Measurements from ENCODE around the gene TGIF2. TPM values are rescaled to one million over a fixed set of nuclear protein-coding genes. Genes with fewer than 3 reads are reported as not detected.

Gene TGIF2
- total and polyA plus RNA-seq, 2 donors (not counting 1 experiment from before 2014, with no cell fraction given): 24.0 to 45.6 TPM

- H3K9me3 ChIP-seq (ENCODE audit: control extremely low read depth in 1 of 3, control insufficient read depth in 2 of 3, insufficient read depth in 1 of 3, low read length in 2 of 3): no peaks in the 10 kb centered on the region
- H3K4me1 ChIP-seq (ENCODE audit: control insufficient read depth in 2 of 2, insufficient read depth in 2 of 2, low read length in 2 of 2): no peaks in the 10 kb centered on the region
- peaks cover 21% of the 10 kb centered on the region for H4K20me1 ChIP-seq (ENCODE audit: control insufficient read depth, insufficient read depth, low read length, poor library complexity, severe bottlenecking)
- Mint-ChIP-seq H3K4me1 (peaks cover 26% of the 10 kb centered on the region), H3K27me3 (no peaks in the 10 kb centered on the region), H3K9me3 (ENCODE audit: insufficient read depth) (no peaks in the 10 kb centered on the region), H3K27ac (peak overlapping the region; percentile 21), H3K4me3 (no peak overlapping the region)
- TF ChIP-seq EZH2 (IDR thresholded peaks at IDR 0.05; ENCODE audit: borderline replicate concordance, insufficient read depth, low read depth, low read length, poor library complexity, severe bottlenecking) (no peak), CTCF (IDR thresholded peaks at IDR 0.05) (no peak)
- H3K4me3 ChIP-seq (ENCODE audit: control extremely low read depth in 1 of 5, extremely low read depth in 1 of 5, insufficient read depth in 1 of 5, low read depth in 2 of 5, low read length in 4 of 5): no peak overlapping the region
- no peak for ATAC-seq (ENCODE audit: low read depth)
- no peak overlapping the region for H2AFZ ChIP-seq (ENCODE audit: insufficient read depth, low read depth, low read length, poor library complexity, severe bottlenecking)
- no peak overlapping the region for H3K9ac ChIP-seq (ENCODE audit: low read length)
- DNase-seq: peak; percentile 21
- H3K27ac ChIP-seq (ENCODE audit: low read length in 2 of 2): peak overlapping the region in 1 of 2 donors; percentile 55
- ChIA-PET POLR2A (interaction anchor here (0.7 to 1.8 kb wide), 4 partner anchors 13 to 386 kb away, joined by 4 to 9 read pairs (median 6); partner anchors contain the start of genes RAB5IF and TGIF2), CTCF (interaction anchor here (0.6 to 3.2 kb wide), 5 partner anchors 10 to 256 kb away, joined by 3 to 25 read pairs (median 4); partner anchors contain the start of gene RAB5IF)
- H3K4me2 ChIP-seq (replicated peaks; ENCODE audit: low read depth, low read length, poor library complexity, severe bottlenecking): no peak overlapping the region
- H3K27me3 ChIP-seq (replicated peaks in 1 of 4; ENCODE audit: control extremely low read depth in 1 of 4, control insufficient read depth in 3 of 4, insufficient read depth in 4 of 4, low read length in 3 of 4): no peaks in the 10 kb centered on the region
- peaks cover 46% of the 10 kb centered on the region for H3K79me2 ChIP-seq (ENCODE audit: control insufficient read depth, insufficient read depth, low read length)
- intact Hi-C loops (cut with micrococcal nuclease): loop anchor here (2.0 kb wide), 1 partner anchor 17 kb away; the partner anchor contains the start of gene RAB5IF
- WGBS (ENCODE audit: insufficient coverage): 81% methylated on average over 3 of the region's 3 CpGs
- H3K36me3 ChIP-seq (replicated peaks in 1 of 2; ENCODE audit: control extremely low read depth in 1 of 2, control insufficient read depth in 1 of 2, extremely low read depth in 1 of 2, insufficient read depth in 2 of 2, low read length in 1 of 2): peaks cover 10 to 67% of the 10 kb centered on the region in 2 experiments
Observed at GRCh38 chr20:36587388-36588070, 14.1 kb downstream of the TGIF2 start.

- Mint-ChIP-seq H3K27me3 (no peaks in the 10 kb centered on the region), H3K4me1 (peaks cover 56% of the 10 kb centered on the region), H3K27ac (peak overlapping the region; percentile 74), H3K4me3 (no peak overlapping the region), H3K9me3 (ENCODE audit: insufficient read depth) (no peaks in the 10 kb centered on the region)
- H3K27ac ChIP-seq (ENCODE audit: low read length in 2 of 2): peak overlapping the region in 1 of 2 donors; percentile 89
- H4K20me1 ChIP-seq (ENCODE audit: control insufficient read depth, insufficient read depth, low read length, poor library complexity, severe bottlenecking): peaks cover 5% of the 10 kb centered on the region
- TF ChIP-seq CTCF (IDR thresholded peaks at IDR 0.05) (no peak), EZH2 (IDR thresholded peaks at IDR 0.05; ENCODE audit: borderline replicate concordance, insufficient read depth, low read depth, low read length, poor library complexity, severe bottlenecking) (no peak)
- H2AFZ ChIP-seq (ENCODE audit: insufficient read depth, low read depth, low read length, poor library complexity, severe bottlenecking): no peak overlapping the region
- intact Hi-C loops (cut with micrococcal nuclease): no loop called here
- no peak overlapping the region for H3K4me2 ChIP-seq (replicated peaks; ENCODE audit: low read depth, low read length, poor library complexity, severe bottlenecking)
- no peaks in the 10 kb centered on the region for H3K27me3 ChIP-seq (replicated peaks in 1 of 4; ENCODE audit: control extremely low read depth in 1 of 4, control insufficient read depth in 3 of 4, insufficient read depth in 4 of 4, low read length in 3 of 4)
- ChIA-PET CTCF (interaction anchor here (0.7 to 3.2 kb wide), 4 partner anchors 14 to 399 kb away, joined by 4 to 8 read pairs (median 7); partner anchors contain the start of genes RAB5IF and TGIF2), POLR2A (interaction anchor here (0.6 kb wide), 2 partner anchors 124 to 244 kb away, joined by 3 to 6 read pairs; no protein-coding TSS in a partner anchor)
- H3K4me1 ChIP-seq (ENCODE audit: control insufficient read depth in 2 of 2, insufficient read depth in 2 of 2, low read length in 2 of 2): peaks cover 29 to 33% of the 10 kb centered on the region in 2 donors
- H3K4me3 ChIP-seq (ENCODE audit: control extremely low read depth in 1 of 5, extremely low read depth in 1 of 5, insufficient read depth in 1 of 5, low read depth in 2 of 5, low read length in 4 of 5): no peak overlapping the region
- no peak overlapping the region for H3K9ac ChIP-seq (ENCODE audit: low read length)
- peaks cover 0 to 4% (median 0%) of the 10 kb centered on the region in 3 donors for H3K9me3 ChIP-seq (ENCODE audit: control extremely low read depth in 1 of 3, control insufficient read depth in 2 of 3, insufficient read depth in 1 of 3, low read length in 2 of 3)
- peaks cover 33% of the 10 kb centered on the region for H3K79me2 ChIP-seq (ENCODE audit: control insufficient read depth, insufficient read depth, low read length)
- peaks cover 8 to 36% of the 10 kb centered on the region in 2 experiments for H3K36me3 ChIP-seq (replicated peaks in 1 of 2; ENCODE audit: control extremely low read depth in 1 of 2, control insufficient read depth in 1 of 2, extremely low read depth in 1 of 2, insufficient read depth in 2 of 2, low read length in 1 of 2)
- 99% methylated on average over 5 of the region's 5 CpGs for WGBS (ENCODE audit: insufficient coverage)
- ATAC-seq (ENCODE audit: low read depth) (no peak), DNase-seq (no peak)
Observed at GRCh38 chr20:36591281-36591680, 17.9 kb downstream of the TGIF2 start.

Measured in B cell (primary cell).